K562 (cell line): ENCODE results near the gene GPATCH4. TPM values are rescaled to one million over a fixed set of nuclear protein-coding genes. Genes with fewer than 3 reads are reported as not detected.
A peak's percentile ranks its signal among the peaks of the same experiment; 100 is the strongest.

Experiments used
- ATAC-seq: fragments of 200-7000 bp; cut with Tn5 transposase; 3 replicates; pipeline ENCODE4 v1.9.1; 2020; ENCODE audit warnings: moderate library complexity
- BruUV-seq: library from RNA; stranded (reverse); fragments of 400-500 nt; replicated peaks from 2 replicates; lab custom pipeline; 2021; lab: Mats Ljungman, UMichigan
- CTCF ChIA-PET: fragments of 300-600 bp; formaldehyde crosslinking; extraction: SDS; loops from one replicate; lab custom pipeline; 2021; ENCODE audit warnings: low intra/inter-chr PET ratio; lab: Yijun Ruan, JAX
- POLR2A ChIA-PET: fragments of 300-600, 350-650 bp; sonication (Branson Sonifier 250); formaldehyde crosslinking; extraction: SDS; loops from one replicate; lab custom pipeline; 2021; ENCODE audit warnings: antibody characterized with exemption, inconsistent platforms; lab: Yijun Ruan, JAX
- DNase-seq, 4 experiments: peaks; one replicate each; pipeline versions ENCODE4 v3.0.0 to v3.0.0-alpha.2; 2011 to 2018; ENCODE audit warnings: low spot score in 3 of 4, mixed read lengths in 3 of 4; ENCODE audit errors: extremely low read depth in 1 of 4
- FAIRE-seq: peaks from 2 replicates; lab custom pipeline; 2011; peaks lifted over from hg19 to GRCh38; lab: Jason Lieb, UNC
- H2AFZ ChIP-seq: 2 replicates; pipeline ENCODE4 v1.6.0; 2011; ENCODE audit warnings: low read depth, low read length, control low read depth, inconsistent platforms
- H3K27ac ChIP-seq: fragments of 200-600 bp; 3 replicates; pipeline ENCODE4 v1.8.0; 2011; ENCODE audit warnings: low read depth, mild to moderate bottlenecking, control low read depth, inconsistent platforms, low read length, moderate library complexity, mixed read lengths; ENCODE audit errors: extremely low read depth
- H3K27me3 ChIP-seq, 2 experiments: fragments of 300-600 bp in 1 of 2; 2 replicates in 1 of 2; 3 replicates in 1 of 2; pipeline versions ENCODE4 v1.6.0 to v1.8.0; 2011; ENCODE audit warnings: inconsistent platforms in 2 of 2, low read length in 2 of 2, mild to moderate bottlenecking in 1 of 2, mixed read lengths in 1 of 2, moderate library complexity in 1 of 2; ENCODE audit not compliant: control insufficient read depth in 2 of 2, insufficient read depth in 2 of 2
- H3K36me3 ChIP-seq: fragments of 300-600 bp; 3 replicates; pipeline ENCODE4 v1.8.0; 2011; ENCODE audit warnings: mild to moderate bottlenecking, low read length, inconsistent platforms; ENCODE audit not compliant: control insufficient read depth, insufficient read depth
- H3K4me1 ChIP-seq, 2 experiments: fragments of 200-600 bp in 1 of 2; replicated peaks in 1 of 2; 2 replicates in 1 of 2; 3 replicates in 1 of 2; pipeline versions ENCODE4 v1.5.1 to v1.8.0; 2011; ENCODE audit warnings: inconsistent platforms in 2 of 2, low read length in 2 of 2, mild to moderate bottlenecking in 1 of 2, mixed read lengths in 1 of 2, moderate library complexity in 1 of 2; ENCODE audit not compliant: control insufficient read depth in 2 of 2, insufficient read depth in 2 of 2
- H3K4me2 ChIP-seq: 2 replicates; pipeline ENCODE4 v1.6.1; 2011; ENCODE audit warnings: low read length, control low read depth, inconsistent platforms, mixed read lengths; ENCODE audit not compliant: insufficient read depth
- H3K4me3 ChIP-seq: fragments of 200-600 bp; sonication (generic), shearing (Covaris generic); 2 replicates; pipeline ENCODE4 v1.5.1; 2016; ENCODE audit warnings: control low read depth, inconsistent platforms
- H3K79me2 ChIP-seq: fragments of 200-600 bp; 3 replicates; pipeline ENCODE4 v1.8.0; 2011; ENCODE audit warnings: low read length, inconsistent platforms; ENCODE audit not compliant: control insufficient read depth, insufficient read depth
- H3K9ac ChIP-seq, 2 experiments: 2 replicates each; pipeline versions ENCODE4 v1.6.0 to v1.6.1; 2011; ENCODE audit warnings: low read depth in 2 of 2, low read length in 2 of 2, control low read depth in 1 of 2, inconsistent platforms in 1 of 2, mild to moderate bottlenecking in 1 of 2, mixed read lengths in 1 of 2; ENCODE audit not compliant: insufficient read depth in 1 of 2
- H3K9me1 ChIP-seq: one replicate; pipeline ENCODE4 v1.6.0; 2011; ENCODE audit warnings: inconsistent platforms, mild to moderate bottlenecking, low read length, moderate library complexity; ENCODE audit not compliant: control insufficient read depth, insufficient read depth
- H3K9me3 ChIP-seq: replicated peaks from 2 replicates; pipeline ENCODE4 v1.5.1; 2011; ENCODE audit warnings: low read depth, low read length, inconsistent platforms; ENCODE audit not compliant: control insufficient read depth, insufficient read depth
- H4K20me1 ChIP-seq: replicated peaks from 2 replicates; pipeline ENCODE4 v1.6.1; 2011; ENCODE audit warnings: low read length, inconsistent platforms, mixed read lengths; ENCODE audit not compliant: control insufficient read depth, insufficient read depth
- ADNP ChIP-seq: fragments of 200-800 bp; sonication (Bioruptor generic); IDR thresholded peaks from 2 replicates; pipeline ENCODE4 v1.6.1; 2016; ENCODE audit warnings: missing genetic modification characterization, missing compliant biosample characterization
- AFF1 ChIP-seq, 2 experiments: fragments of 450-650 bp; IDR thresholded peaks; 2 replicates each; pipeline ENCODE4 v1.6.1; 2018; ENCODE audit warnings: mild to moderate bottlenecking in 2 of 2, low read depth in 1 of 2; ENCODE audit not compliant: partially characterized antibody in 2 of 2
- C11orf30 ChIP-seq: fragments of 450-650 bp; IDR thresholded peaks from 2 replicates; pipeline ENCODE4 v1.6.1; 2016; ENCODE audit warnings: low read depth, mild to moderate bottlenecking
- CCAR2 ChIP-seq: fragments of 200-400 bp; formaldehyde crosslinking; IDR thresholded peaks from 2 replicates; pipeline ENCODE4 v1.6.1; 2017; ENCODE audit warnings: mild to moderate bottlenecking, low read depth, low read length
- CHD2 ChIP-seq: IDR thresholded peaks from 2 replicates; pipeline ENCODE4 v1.6.1; 2011; ENCODE audit warnings: low read depth, low read length
- FOXK2 ChIP-seq, 2 experiments: fragments of 450-650 bp; IDR thresholded peaks in 1 of 2; conservative IDR thresholded peaks in 1 of 2; 2 replicates each; pipeline ENCODE4 v1.6.1; 2016; ENCODE audit warnings: low read depth in 2 of 2, mild to moderate bottlenecking in 1 of 2
- POLR2AphosphoS5 ChIP-seq: IDR thresholded peaks from 2 replicates; pipeline ENCODE4 v1.6.1; 2011; ENCODE audit warnings: mild to moderate bottlenecking, low read depth, low read length, moderate library complexity; ENCODE audit not compliant: control insufficient read depth, insufficient read depth
- RBBP5 ChIP-seq: fragments of 200-600 bp; sonication (generic); IDR thresholded peaks from 2 replicates; pipeline ENCODE4 v1.6.1; 2012; ENCODE audit warnings: borderline replicate concordance, mild to moderate bottlenecking, low read length, control low read depth, inconsistent platforms; ENCODE audit not compliant: insufficient read depth, poor library complexity, severe bottlenecking
- RBM22 ChIP-seq: fragments of 200-400 bp; formaldehyde crosslinking; IDR thresholded peaks from 2 replicates; pipeline ENCODE4 v1.6.1; 2018; ENCODE audit warnings: low read length, low read depth; ENCODE audit not compliant: poor library complexity, severe bottlenecking
- SIN3B ChIP-seq: fragments of 450-650 bp; IDR thresholded peaks from 2 replicates; pipeline ENCODE4 v1.6.1; 2017; ENCODE audit warnings: low read depth, mild to moderate bottlenecking, moderate library complexity
- SPI1 ChIP-seq: IDR thresholded peaks from 2 replicates; pipeline ENCODE4 v1.6.1; 2011; ENCODE audit warnings: low read depth, low read length, control low read depth, borderline replicate concordance
- ZBTB11 ChIP-seq, 3 experiments: fragments of 200-800 bp in 1 of 3; fragments of 250-450 bp in 1 of 3; fragments of 450-650 bp in 1 of 3; sonication (Bioruptor Pico) in 1 of 3; sonication (Bioruptor generic) in 1 of 3; formaldehyde crosslinking in 1 of 3; IDR thresholded peaks; 2 replicates each; pipeline versions ENCODE4 v1.6.1 to v1.8.0; 2016 to 2022; ENCODE audit warnings: mild to moderate bottlenecking in 2 of 3, missing genetic modification characterization in 2 of 3, missing compliant biosample characterization in 1 of 3, moderate library complexity in 1 of 3
- WGBS: fragments of 100-300 bp; shearing (Covaris generic); methylation state at CpG from one replicate; pipeline ENCODE4 v1.1.6; 2016; ENCODE audit warnings: low coverage, mixed read lengths; ENCODE audit not compliant: insufficient coverage; ENCODE audit errors: missing lambda C conversion rate; 5-methylcytosine and 5-hydroxymethylcytosine counted together
- in situ Hi-C: fragments of 300-500 bp; cut with MboI; formaldehyde crosslinking; loops from 4 replicates; pipeline ENCODE4 v1.15.0; 2018; ENCODE audit warnings: inconsistent platforms, mixed read lengths
- intact Hi-C: fragments of 100-400 bp; cut with micrococcal nuclease; formaldehyde crosslinking; loops from 2 replicates; pipeline ENCODE4 v1.14.2; 2022
- polyA plus RNA-seq, 8 experiments: library from polyadenylated mRNA; depleted of rRNA in 4 of 8; stranded (reverse) in 5 of 8; unstranded in 3 of 8; fragments of >200 nt; fragmentation: Nextera tagmentation in 2 of 8; fragmentation: Illumina TruSeq in 1 of 8; extraction: Ambion mirVana in 2 of 8; extraction: Trizol in 1 of 8; gene quantifications; 2 replicates each; pipeline versions ENCODE4 v1.2.1 to v1.2.3, GENCODE V29; 2011 to 2014; ENCODE audit warnings: inconsistent platforms in 1 of 8, missing spikeins in 1 of 8
- total RNA-seq, 7 experiments: library from RNA; depleted of rRNA in 6 of 7; stranded (reverse); fragments of >200 nt in 6 of 7; fragmentation: Illumina TruSeq in 2 of 7; extraction: Trizol in 2 of 7; gene quantifications; 2 replicates each; pipeline versions ENCODE4 v1.2.1 to v1.2.3, GENCODE V29; 2011 to 2021; ENCODE audit warnings: low replicate concordance in 1 of 7

GPATCH4 gene
- total and polyA plus RNA-seq, 9 of the 15 experiments (the other 6 are each of a cell fraction or from before 2014, with no cell fraction given) = 43.7 to 105 (median 76.5) TPM

- H3K9me3 ChIP-seq = no peaks in the 10 kb centered on the region
- no peaks in the 10 kb centered on the region for H3K27me3 ChIP-seq
- H3K9me1 ChIP-seq = no peaks in the 10 kb centered on the region
- in situ Hi-C loops = no loop called here
- ChIA-PET POLR2A (interaction anchor here (0.6 to 2.6 kb wide), 15 partner anchors 9 to 336 kb away, joined by 3 to 16 read pairs (median 5); partner anchors contain the start of genes GPATCH4 and TTC24), CTCF (interaction anchor here (0.6 kb wide), 1 partner anchor 140 kb away, joined by 3 read pairs; no protein-coding TSS in a partner anchor)
- 2% methylated on average over 49 of the region's 60 CpGs for WGBS
- H3K27ac ChIP-seq = peak within 1 kb of the TSS; percentile 92
- intact Hi-C loops = no loop called here
- no TSS peak for BruUV-seq
- peak; percentile 94 for ATAC-seq
- peak within 1 kb of the TSS; percentile 96 for H3K4me2 ChIP-seq
- H2AFZ ChIP-seq = peak within 1 kb of the TSS; percentile 95
- H3K9ac ChIP-seq = peak within 1 kb of the TSS; percentile 88 to 93
- peak within 1 kb of the TSS; percentile 88 for H3K4me3 ChIP-seq
- H3K4me1 ChIP-seq = peaks cover 7 to 15% of the 10 kb centered on the region in 2 experiments; a peak in 4 of 5 replicates
- H3K79me2 ChIP-seq = peaks cover 21% of the 10 kb centered on the region
- H3K36me3 ChIP-seq = peaks cover 45% of the 10 kb centered on the region
- H4K20me1 ChIP-seq = no peaks in the 10 kb centered on the region
- DNase-seq = peak; percentile 88 to 93 (median 93)
- FAIRE-seq = no peak
- TF ChIP-seq ADNP = no peak
- TF ChIP-seq C11orf30 = peak; percentile 50
- TF ChIP-seq CHD2 = no peak
- TF ChIP-seq POLR2AphosphoS5 = peak; percentile 66; the same call in 1 of the 2 replicates
- no peak for TF ChIP-seq CCAR2
- peak in 1 of 3 experiments; percentile 83; a peak in 2 of 6 replicates for TF ChIP-seq ZBTB11 (CRISPR knock-in tag; IDR thresholded peaks at IDR 0.05)
- TF ChIP-seq SPI1 = 0 out of 2 replicates have a peak, but pooled peaks have one; percentile 0
- peak; percentile 44 for TF ChIP-seq RBM22
- peak; percentile 76 for TF ChIP-seq RBBP5
- peak in 1 of 2 experiments; percentile 10; a peak in 2 of 4 replicates for TF ChIP-seq FOXK2 (conservative IDR thresholded peaks at IDR 0.05 in 1 of 2, IDR thresholded peaks at IDR 0.05 in 1 of 2; ENCODE audit: low read depth in 2 of 2)
- peak; percentile 50 for TF ChIP-seq SIN3B
- TF ChIP-seq AFF1 (IDR thresholded peaks at IDR 0.05; ENCODE audit: low read depth in 1 of 2, partially characterized antibody in 2 of 2) = peak in 1 of 2 experiments; percentile 46
These were observed 9.7 kb downstream of the GPATCH4 start, which contains the start of gene NAXE for GRCh38 chr1:156591432-156592157. TSS of gene NAXE (plus strand) at chr1:156591776. CDS start at chr1:156591805, 29 bp downstream.
